ENCODE measurements around the gene UNC5A. TPM values are rescaled to one million over a fixed set of nuclear protein-coding genes. Genes with fewer than 3 reads are reported as not detected.

Gene UNC5A
- total and polyA plus RNA-seq, 10 of the 15 experiments (the other 5 are each of a cell fraction or from before 2014, with no cell fraction given), result not detected

GRCh38 chr5:176802116-176802784 is 8.1 kb upstream of the UNC5A start (continued):
- TF ChIP-seq ZNF592 (IDR thresholded peaks at IDR 0.05) (no peak), POLR2AphosphoS5 (IDR thresholded peaks at IDR 0.05; ENCODE audit: low read length) (no peak), YY1 (IDR thresholded peaks at IDR 0.05; ENCODE audit: low read depth, low read length) (no peak), SP1 (IDR thresholded peaks at IDR 0.05; ENCODE audit: low read depth, low read length) (no peak)

DNA sequence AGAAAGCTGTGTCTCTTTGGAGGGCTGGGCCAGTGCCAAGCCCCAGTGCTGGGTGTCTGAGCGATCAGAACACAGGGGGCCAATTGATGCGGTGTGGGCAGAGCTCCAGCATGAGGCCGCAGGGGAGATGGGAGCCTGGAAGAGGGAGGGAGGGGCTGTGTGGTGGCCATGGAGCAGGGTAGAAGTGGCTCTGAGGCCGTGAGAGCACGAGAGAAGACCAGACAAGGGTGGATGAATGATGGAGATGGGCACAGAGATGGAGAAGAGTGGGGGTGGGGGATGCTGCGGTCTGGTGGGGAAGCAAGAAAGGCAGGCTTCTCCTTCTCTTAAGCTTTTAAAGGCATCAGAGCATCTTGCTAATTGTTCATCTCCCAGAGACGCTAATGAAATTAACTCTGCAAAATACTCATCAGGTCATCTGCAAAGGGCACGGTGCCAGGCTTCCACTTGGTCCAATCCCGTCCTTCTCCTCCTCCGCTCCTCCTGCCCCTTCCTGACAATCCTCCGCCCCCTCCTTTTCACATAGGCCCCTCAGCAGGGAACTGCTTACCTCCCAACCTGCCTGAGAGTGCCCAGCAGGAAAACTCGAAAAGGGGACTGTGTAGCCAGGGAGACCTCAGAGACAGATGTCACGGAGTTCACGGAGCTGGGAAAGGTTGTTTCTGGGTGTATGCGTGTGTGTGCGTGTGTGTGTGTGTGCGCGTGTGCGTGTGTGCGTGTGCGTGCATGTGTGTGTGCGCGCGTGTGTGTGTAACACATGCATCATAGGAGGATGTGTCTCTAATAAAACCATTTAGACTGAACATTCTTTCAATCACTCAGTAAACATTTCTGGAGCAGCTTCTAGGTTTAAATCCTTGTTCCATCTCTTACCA is 7.1 kb upstream of the UNC5A start:
- in situ Hi-C loops (cut with MboI) (no loop called here), intact Hi-C loops (cut with micrococcal nuclease; ENCODE audit: unreplicated experiment) (no loop called here)
- Histone ChIP-seq H3K4me2 (ENCODE audit: control insufficient read depth, insufficient read depth) (no peak overlapping the region), H3K4me1 (ENCODE audit: control insufficient read depth, insufficient read depth, low read length) (no peaks in the 10 kb centered on the region), H4K20me1 (ENCODE audit: control insufficient read depth, insufficient read depth) (no peaks in the 10 kb centered on the region), H3K9me3 (replicated peaks; ENCODE audit: control insufficient read depth, insufficient read depth, low read length) (no peaks in the 10 kb centered on the region), H3K4me3 (no peak overlapping the region), H3K9ac (ENCODE audit: control insufficient read depth, insufficient read depth, low read length) (no peak overlapping the region), H3K36me3 (ENCODE audit: control insufficient read depth in 2 of 2, insufficient read depth in 2 of 2, low read length in 1 of 2) (no peaks in the 10 kb centered on the region), H3K27ac (ENCODE audit: control insufficient read depth, insufficient read depth) (no peak overlapping the region), H3K27me3 (replicated peaks in 1 of 2; ENCODE audit: control insufficient read depth in 2 of 2, insufficient read depth in 2 of 2, low read length in 1 of 2) (no peaks in the 10 kb centered on the region; a peak in 2 of 4 replicates), H3K79me2 (ENCODE audit: control insufficient read depth, insufficient read depth, low read length) (no peaks in the 10 kb centered on the region), H2AFZ (ENCODE audit: control insufficient read depth, low read depth, low read length) (no peak overlapping the region)
- ChIA-PET RAD21 (ENCODE audit: unreplicated experiment) (no interaction called here), POLR2A (no interaction called here), CTCF (interaction anchor here (0.6 kb wide), 1 partner anchor 129 kb away, joined by 3 read pairs; no protein-coding TSS in a partner anchor), SMC1A (ENCODE audit: uncharacterized antibody, unreplicated experiment) (no interaction called here)
- FAIRE-seq, result no peak
- no peak for ATAC-seq
- WGBS (ENCODE audit: insufficient coverage, insufficient replicate concordance, low lambda C conversion rate, missing lambda C conversion rate), result 42% methylated on average over 24 of the region's 24 CpGs
- TF ChIP-seq IRF3 (IDR thresholded peaks at IDR 0.05), result no peak
- TF ChIP-seq, protein P1, sequence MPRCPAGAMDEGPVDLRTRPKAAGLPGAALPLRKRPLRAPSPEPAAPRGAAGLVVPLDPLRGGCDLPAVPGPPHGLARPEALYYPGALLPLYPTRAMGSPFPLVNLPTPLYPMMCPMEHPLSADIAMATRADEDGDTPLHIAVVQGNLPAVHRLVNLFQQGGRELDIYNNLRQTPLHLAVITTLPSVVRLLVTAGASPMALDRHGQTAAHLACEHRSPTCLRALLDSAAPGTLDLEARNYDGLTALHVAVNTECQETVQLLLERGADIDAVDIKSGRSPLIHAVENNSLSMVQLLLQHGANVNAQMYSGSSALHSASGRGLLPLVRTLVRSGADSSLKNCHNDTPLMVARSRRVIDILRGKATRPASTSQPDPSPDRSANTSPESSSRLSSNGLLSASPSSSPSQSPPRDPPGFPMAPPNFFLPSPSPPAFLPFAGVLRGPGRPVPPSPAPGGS (IDR thresholded peaks at IDR 0.05; ENCODE audit: borderline replicate concordance, insufficient read depth, low read depth, low read length, poor library complexity, severe bottlenecking), result peak; percentile 78
- no peak for DNase-seq (ENCODE audit: low read depth, low spot score)
- BruUV-seq (replicated peaks), result no TSS peak

Data from GM12878 (cell line).